A549 (cell line): Measurements from ENCODE around the gene PEDS1. TPM values are rescaled to one million over a fixed set of nuclear protein-coding genes. Genes with fewer than 3 reads are reported as not detected.
A peak's percentile ranks its signal among the peaks of the same experiment; 100 is the strongest.

Experiments
- ATAC-seq, 2 experiments: fragments of 200-7000 bp in 1 of 2; fragments of >200 bp in 1 of 2; cut with Nextera tagmentation in 1 of 2; cut with Tn5 transposase in 1 of 2; 3 replicates each; pipeline versions ENCODE4 v1.8.0 to v1.9.1; 2018 to 2020; ENCODE audit warnings: mild to moderate bottlenecking in 1 of 2, moderate library complexity in 1 of 2
- CTCF ChIA-PET: fragments of 300-600 bp; sonication (Branson Sonifier 250); formaldehyde crosslinking; extraction: SDS; loops from one replicate; lab custom pipeline; 2021; ENCODE audit warnings: antibody characterized with exemption, inconsistent platforms; lab: Yijun Ruan, JAX
- POLR2A ChIA-PET: fragments of 350-600 bp; formaldehyde crosslinking; extraction: SDS; loops from one replicate; lab custom pipeline; 2021; ENCODE audit warnings: antibody characterized with exemption, inconsistent platforms; lab: Yijun Ruan, JAX
- DNase-seq, 2 experiments: peaks; one replicate each; pipeline versions ENCODE4 v3.0.0 to v3.0.0-alpha.2; 2011 to 2016; ENCODE audit warnings: low read depth in 1 of 2, low spot score in 1 of 2
- FAIRE-seq: peaks from 2 replicates; lab custom pipeline; 2011; peaks lifted over from hg19 to GRCh38; lab: Jason Lieb, UNC
- H3K27ac ChIP-seq, 2 experiments: fragments of >200 bp; sonication (Bioruptor Twin); formaldehyde crosslinking; 3 replicates each; pipeline ENCODE4 v1.5.1; 2016 to 2017
- H3K4me1 ChIP-seq: fragments of >200 bp; sonication (Bioruptor Twin); formaldehyde crosslinking; 3 replicates; pipeline ENCODE4 v1.6.1; 2016
- H3K4me2 ChIP-seq: fragments of >200 bp; sonication (Bioruptor Twin); formaldehyde crosslinking; 3 replicates; pipeline ENCODE4 v1.6.1; 2016
- H3K4me3 ChIP-seq: fragments of >200 bp; sonication (Bioruptor Twin); formaldehyde crosslinking; 3 replicates; pipeline ENCODE4 v1.5.1; 2016
- H3K9me3 ChIP-seq: fragments of >200 bp; sonication (Bioruptor Twin); formaldehyde crosslinking; 3 replicates; pipeline ENCODE4 v1.6.1; 2016
- CHD4 ChIP-seq: fragments of 200-600 bp; sonication (generic); IDR thresholded peaks from 2 replicates; pipeline ENCODE4 v1.6.1; 2016; ENCODE audit warnings: antibody characterized with exemption, mild to moderate bottlenecking, borderline replicate concordance
- EHF ChIP-seq: fragments of 250-450 bp; sonication (Bioruptor Pico); IDR thresholded peaks from 2 replicates; pipeline ENCODE4 v1.5.0; 2020; ENCODE audit warnings: mild to moderate bottlenecking
- FOSB ChIP-seq: fragments of 250-450 bp; sonication (Bioruptor Pico); IDR thresholded peaks from 2 replicates; pipeline ENCODE4 v1.5.0; 2020; ENCODE audit warnings: mild to moderate bottlenecking, moderate library complexity
- KDM1A ChIP-seq: fragments of 200-600 bp; sonication (generic); IDR thresholded peaks from 2 replicates; pipeline ENCODE4 v1.6.1; 2016; ENCODE audit warnings: low read depth, mild to moderate bottlenecking
- RFX5 ChIP-seq: fragments of 450-650 bp; IDR thresholded peaks from 2 replicates; pipeline ENCODE4 v1.7.1; 2014; ENCODE audit warnings: antibody characterized with exemption, mild to moderate bottlenecking, moderate library complexity
- TFCP2L1 ChIP-seq: fragments of 250-450 bp; sonication (Bioruptor Pico); IDR thresholded peaks from 2 replicates; pipeline ENCODE4 v1.5.0; 2021; ENCODE audit warnings: mild to moderate bottlenecking
- ZFP36 ChIP-seq: fragments of 450-650 bp; IDR thresholded peaks from 2 replicates; pipeline ENCODE4 v1.6.1; 2014; ENCODE audit warnings: borderline replicate concordance; ENCODE audit not compliant: partially characterized antibody
- WGBS: methylation state at CpG from one replicate; pipeline ENCODE4 v1.1.6; 2017; ENCODE audit errors: missing lambda C conversion rate; 5-methylcytosine and 5-hydroxymethylcytosine counted together
- polyA plus RNA-seq, 4 experiments: library from polyadenylated mRNA; depleted of rRNA in 3 of 4; stranded (reverse); fragments of >200 nt; fragmentation: RNase III in 1 of 4; extraction: RNeasy Plus Mini Kit Qiagen cat#74134 plus additional on column Dnase treatment in 1 of 4; gene quantifications; 2 replicates in 3 of 4; 3 replicates in 1 of 4; pipeline ENCODE4 v1.2.3, GENCODE V29; 2011 to 2017
- TF ChIP-seq, protein P1 (sequence below): fragments of >200 bp; sonication (Bioruptor Twin); formaldehyde crosslinking; IDR thresholded peaks from 2 replicates; pipeline ENCODE4 v1.6.1; 2016
- TF ChIP-seq, protein P2 (sequence below): fragments of 200-600 bp; sonication (generic); IDR thresholded peaks from 2 replicates; pipeline ENCODE4 v1.6.1; 2016; ENCODE audit warnings: antibody characterized with exemption, mild to moderate bottlenecking, moderate library complexity
- TF ChIP-seq, protein P3 (sequence below): IDR thresholded peaks from 2 replicates; pipeline ENCODE4 v1.6.1; 2012; ENCODE audit warnings: low read depth, borderline replicate concordance
- TF ChIP-seq, protein P4 (sequence below): fragments of >200 bp; sonication (Bioruptor Twin); formaldehyde crosslinking; IDR thresholded peaks from 3 replicates; pipeline ENCODE4 v1.6.1; 2016
- TF ChIP-seq, protein P5 (sequence below): IDR thresholded peaks from 2 replicates; pipeline ENCODE4 v1.6.1; 2012

PEDS1 gene
- polyA plus RNA-seq, 2 of the 4 experiments (the other 2 are of a cell fraction) = 24.5 to 25.8 TPM

DNA sequence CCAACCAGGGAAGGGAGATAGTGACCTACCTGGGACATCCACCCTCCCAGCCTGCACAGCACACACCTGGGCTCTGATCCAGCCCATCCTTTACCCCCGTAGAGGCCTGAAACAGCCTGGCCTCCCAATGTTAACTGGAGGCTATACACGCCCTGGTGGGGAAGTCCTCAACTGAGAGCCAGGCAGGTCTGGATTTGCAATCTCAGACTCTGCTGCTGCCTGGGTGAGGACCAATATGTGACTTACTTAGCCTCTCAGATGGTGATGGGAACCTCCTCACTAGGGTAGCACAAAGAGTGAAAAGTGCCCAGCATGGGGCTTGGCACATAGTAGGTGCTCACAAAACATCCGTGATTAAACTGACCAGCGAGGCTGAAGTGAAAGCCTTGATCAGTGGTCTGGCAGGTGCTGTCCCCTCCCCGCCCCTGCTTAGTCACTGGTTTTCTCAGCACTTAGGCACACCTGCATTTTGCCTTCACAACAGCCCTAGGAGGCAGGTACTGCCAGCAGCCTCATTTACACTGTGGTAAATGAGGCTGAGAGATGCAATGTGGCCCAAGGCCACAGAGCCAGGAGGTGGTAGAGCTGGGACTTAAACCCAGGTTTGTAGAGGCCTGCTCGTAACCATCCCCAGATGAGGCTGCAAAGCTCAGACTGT lies 12.4 kb downstream of the PEDS1 start (continued):
- TF ChIP-seq, protein P1, sequence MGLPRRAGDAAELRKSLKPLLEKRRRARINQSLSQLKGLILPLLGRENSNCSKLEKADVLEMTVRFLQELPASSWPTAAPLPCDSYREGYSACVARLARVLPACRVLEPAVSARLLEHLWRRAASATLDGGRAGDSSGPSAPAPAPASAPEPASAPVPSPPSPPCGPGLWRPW = no peak
- TF ChIP-seq RFX5 = no peak
- no peak for TF ChIP-seq ZFP36
- TF ChIP-seq, all 56 proteins: peak for 0

DNA sequence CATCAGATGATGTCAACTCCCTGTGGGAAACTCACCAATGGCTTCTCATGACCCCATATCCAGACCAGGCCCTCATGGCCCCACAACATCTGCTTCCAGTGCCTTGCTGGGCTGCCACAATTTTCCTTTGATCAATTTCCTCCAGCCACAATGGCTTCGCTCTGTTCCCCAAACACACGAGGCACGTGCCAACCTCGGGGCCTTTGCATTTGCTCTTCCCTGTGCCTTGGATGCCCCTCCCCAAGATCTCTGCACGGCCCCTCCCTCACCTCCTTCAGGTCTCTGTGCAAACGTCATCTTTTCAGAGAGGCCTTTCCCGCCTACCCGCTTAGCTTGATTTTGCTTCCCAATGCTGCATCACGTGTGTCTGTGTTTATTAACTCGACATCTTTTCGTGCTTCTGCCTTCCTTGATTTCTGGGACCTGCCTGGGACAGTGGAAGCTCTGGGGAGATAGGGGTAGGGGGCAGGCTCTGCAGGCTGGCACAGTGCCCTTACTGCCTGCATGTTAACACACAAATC lies 13.1 kb downstream of the PEDS1 start:
- ChIA-PET POLR2A (interaction anchor here (0.5 kb wide), 1 partner anchor 318 kb away, joined by 4 read pairs; no protein-coding TSS in a partner anchor), CTCF (interaction anchor here (1.1 to 9.6 kb wide), 7 partner anchors 12 to 654 kb away, joined by 3 to 123 read pairs (median 4); partner anchors contain the start of genes BCAS4 and PEDS1)
- H3K9me3 ChIP-seq = no peaks in the 10 kb centered on the region
- DNase-seq (no peak), ATAC-seq (no peak), FAIRE-seq (no peak)
- 88% methylated on average over 11 of the region's 11 CpGs for WGBS
- peak overlapping the region; percentile 72 to 95; a peak in 4 of 6 replicates for H3K27ac ChIP-seq
- no peak overlapping the region for H3K4me2 ChIP-seq
- no peak overlapping the region for H3K4me3 ChIP-seq
- TF ChIP-seq FOSB (CRISPR knock-in tag) = no peak
- no peak for TF ChIP-seq RFX5
- H3K4me1 ChIP-seq = peaks cover 80% of the 10 kb centered on the region

DNA sequence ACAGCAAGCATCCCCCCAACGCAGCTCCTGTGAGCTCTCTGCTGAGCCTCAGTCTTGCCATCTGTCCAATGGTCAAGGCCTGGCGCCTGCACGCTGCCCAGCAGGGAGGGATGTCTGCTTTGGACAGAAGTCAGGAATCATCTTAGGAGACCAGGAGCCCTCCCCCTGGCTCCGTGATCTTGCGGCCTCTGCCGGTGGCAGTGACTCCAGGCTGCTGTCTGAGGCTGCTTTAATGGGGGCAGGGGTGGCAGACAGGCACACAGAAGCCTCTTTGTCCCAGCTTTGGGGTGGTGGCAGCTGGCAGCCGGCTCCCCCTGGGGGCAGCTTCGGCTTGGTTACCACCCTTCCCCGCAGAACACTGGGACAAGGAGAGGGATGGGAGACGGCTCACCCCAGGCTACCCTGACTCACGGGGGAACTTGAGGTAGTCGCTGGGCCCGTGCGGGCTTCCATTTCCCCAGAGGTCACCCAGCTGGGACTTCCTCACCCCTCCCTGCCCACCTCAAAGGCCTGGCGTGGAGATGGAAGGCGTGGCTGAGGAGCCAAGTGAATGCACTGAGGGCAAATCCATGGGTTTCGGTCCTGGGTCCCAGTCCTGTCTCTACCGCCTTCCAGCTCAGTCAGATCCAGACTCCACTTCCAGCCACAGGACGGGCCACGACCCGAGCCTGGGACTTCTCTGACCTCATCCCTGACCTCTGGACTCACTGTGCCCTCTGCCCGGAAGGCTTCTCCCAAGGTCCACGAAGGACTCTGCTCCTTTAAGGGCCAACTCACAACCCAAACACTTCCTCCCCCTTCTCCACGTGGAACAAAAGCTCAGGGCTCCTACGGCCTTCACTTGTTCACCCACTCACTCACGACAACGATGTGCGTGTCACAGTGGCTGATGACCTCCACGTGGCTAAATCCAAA lies 14.8 kb downstream of the PEDS1 start:
- POLR2A ChIA-PET = interaction anchor here (0.9 kb wide), 1 partner anchor 15 kb away, joined by 3 read pairs; the partner anchor contains the start of gene PEDS1
- DNase-seq = no peak
- H3K9me3 ChIP-seq = no peaks in the 10 kb centered on the region
- H3K4me3 ChIP-seq = no peak overlapping the region
- TF ChIP-seq, protein P2, sequence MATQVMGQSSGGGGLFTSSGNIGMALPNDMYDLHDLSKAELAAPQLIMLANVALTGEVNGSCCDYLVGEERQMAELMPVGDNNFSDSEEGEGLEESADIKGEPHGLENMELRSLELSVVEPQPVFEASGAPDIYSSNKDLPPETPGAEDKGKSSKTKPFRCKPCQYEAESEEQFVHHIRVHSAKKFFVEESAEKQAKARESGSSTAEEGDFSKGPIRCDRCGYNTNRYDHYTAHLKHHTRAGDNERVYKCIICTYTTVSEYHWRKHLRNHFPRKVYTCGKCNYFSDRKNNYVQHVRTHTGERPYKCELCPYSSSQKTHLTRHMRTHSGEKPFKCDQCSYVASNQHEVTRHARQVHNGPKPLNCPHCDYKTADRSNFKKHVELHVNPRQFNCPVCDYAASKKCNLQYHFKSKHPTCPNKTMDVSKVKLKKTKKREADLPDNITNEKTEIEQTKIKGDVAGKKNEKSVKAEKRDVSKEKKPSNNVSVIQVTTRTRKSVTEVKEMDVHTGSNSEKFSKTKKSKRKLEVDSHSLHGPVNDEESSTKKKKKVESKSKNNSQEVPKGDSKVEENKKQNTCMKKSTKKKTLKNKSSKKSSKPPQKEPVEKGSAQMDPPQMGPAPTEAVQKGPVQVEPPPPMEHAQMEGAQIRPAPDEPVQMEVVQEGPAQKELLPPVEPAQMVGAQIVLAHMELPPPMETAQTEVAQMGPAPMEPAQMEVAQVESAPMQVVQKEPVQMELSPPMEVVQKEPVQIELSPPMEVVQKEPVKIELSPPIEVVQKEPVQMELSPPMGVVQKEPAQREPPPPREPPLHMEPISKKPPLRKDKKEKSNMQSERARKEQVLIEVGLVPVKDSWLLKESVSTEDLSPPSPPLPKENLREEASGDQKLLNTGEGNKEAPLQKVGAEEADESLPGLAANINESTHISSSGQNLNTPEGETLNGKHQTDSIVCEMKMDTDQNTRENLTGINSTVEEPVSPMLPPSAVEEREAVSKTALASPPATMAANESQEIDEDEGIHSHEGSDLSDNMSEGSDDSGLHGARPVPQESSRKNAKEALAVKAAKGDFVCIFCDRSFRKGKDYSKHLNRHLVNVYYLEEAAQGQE = no peak
- TF ChIP-seq EHF (CRISPR knock-in tag) = no peak
- no peak for TF ChIP-seq CHD4
- 0 out of 2 replicates have a peak, but pooled peaks have one; percentile 81 for TF ChIP-seq KDM1A
- TF ChIP-seq, protein P3, sequence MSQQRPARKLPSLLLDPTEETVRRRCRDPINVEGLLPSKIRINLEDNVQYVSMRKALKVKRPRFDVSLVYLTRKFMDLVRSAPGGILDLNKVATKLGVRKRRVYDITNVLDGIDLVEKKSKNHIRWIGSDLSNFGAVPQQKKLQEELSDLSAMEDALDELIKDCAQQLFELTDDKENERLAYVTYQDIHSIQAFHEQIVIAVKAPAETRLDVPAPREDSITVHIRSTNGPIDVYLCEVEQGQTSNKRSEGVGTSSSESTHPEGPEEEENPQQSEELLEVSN = no peak
- TF ChIP-seq TFCP2L1 (CRISPR knock-in tag) = no peak
- TF ChIP-seq, protein P4, sequence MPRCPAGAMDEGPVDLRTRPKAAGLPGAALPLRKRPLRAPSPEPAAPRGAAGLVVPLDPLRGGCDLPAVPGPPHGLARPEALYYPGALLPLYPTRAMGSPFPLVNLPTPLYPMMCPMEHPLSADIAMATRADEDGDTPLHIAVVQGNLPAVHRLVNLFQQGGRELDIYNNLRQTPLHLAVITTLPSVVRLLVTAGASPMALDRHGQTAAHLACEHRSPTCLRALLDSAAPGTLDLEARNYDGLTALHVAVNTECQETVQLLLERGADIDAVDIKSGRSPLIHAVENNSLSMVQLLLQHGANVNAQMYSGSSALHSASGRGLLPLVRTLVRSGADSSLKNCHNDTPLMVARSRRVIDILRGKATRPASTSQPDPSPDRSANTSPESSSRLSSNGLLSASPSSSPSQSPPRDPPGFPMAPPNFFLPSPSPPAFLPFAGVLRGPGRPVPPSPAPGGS = no peak
- TF ChIP-seq, protein P5, sequence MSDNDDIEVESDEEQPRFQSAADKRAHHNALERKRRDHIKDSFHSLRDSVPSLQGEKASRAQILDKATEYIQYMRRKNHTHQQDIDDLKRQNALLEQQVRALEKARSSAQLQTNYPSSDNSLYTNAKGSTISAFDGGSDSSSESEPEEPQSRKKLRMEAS = peak; percentile 40; the same call in 1 of the 2 replicates
- TF ChIP-seq, all 56 proteins: peak for 2
- Histone ChIP-seq H3K4me2 (peak overlapping the region; percentile 25), H3K27ac (peak overlapping the region; percentile 72 to 76), H3K4me1 (peaks cover 63% of the 10 kb centered on the region)
- CTCF ChIA-PET = interaction anchor here (0.6 to 9.6 kb wide), 12 partner anchors 9 to 437 kb away, joined by 3 to 123 read pairs (median 4); partner anchors contain the start of genes PEDS1 and UBE2V1
- WGBS = 69% methylated on average over 18 of the region's 29 CpGs
- peak; percentile 55 to 63 for ATAC-seq
- no peak for FAIRE-seq
